Measurements from ENCODE around the gene CLDN6.

CLDN6 gene

GRCh38 chr16:3051494-3051893 is 33.5 kb upstream of the CLDN6 start:
- no peak for DNase-seq

- no peak for DNase-seq
Observed at GRCh38 chr16:3051009-3051408, 33.0 kb upstream of the CLDN6 start.

- DNase-seq = no peak
Observed at GRCh38 chr16:3050487-3050886, 32.5 kb upstream of the CLDN6 start.

GRCh38 chr16:3049921-3050481 is 32.0 kb upstream of the CLDN6 start:
- no peak for DNase-seq

- DNase-seq = no peak
Observed at GRCh38 chr16:3047387-3047720, 29.4 kb upstream of the CLDN6 start.

- DNase-seq = no peak
Observed at GRCh38 chr16:3046641-3047386, 28.8 kb upstream of the CLDN6 start.

GRCh38 chr16:3045758-3046640 is 28.0 kb upstream of the CLDN6 start, which contains the start of gene MMP25:
MMP25 (plus strand) TSS chr16:3046561; CDS start chr16:3046918, 357 bp downstream.
- no peak for DNase-seq

GRCh38 chr16:3044708-3045107 is 26.7 kb upstream of the CLDN6 start:
- DNase-seq = no peak

- no peak for DNase-seq
Observed at GRCh38 chr16:3042376-3042775, 24.4 kb upstream of the CLDN6 start.

GRCh38 chr16:3038896-3039295 is 20.9 kb upstream of the CLDN6 start:
- no peak for DNase-seq

- DNase-seq = no peak
Observed at GRCh38 chr16:3038256-3038655, 20.3 kb upstream of the CLDN6 start.

GRCh38 chr16:3036726-3037315 is 18.8 kb upstream of the CLDN6 start, which contains the start of gene BICDL2:
BICDL2 (minus strand) TSS chr16:3036944; CDS start chr16:3035496, 1,448 bp downstream.
- DNase-seq = no peak

GRCh38 chr16:3035972-3036725 is 18.2 kb upstream of the CLDN6 start:
- DNase-seq = no peak

GRCh38 chr16:3035289-3035971 is 17.4 kb upstream of the CLDN6 start:
- DNase-seq = no peak

- DNase-seq = no peak
Observed at GRCh38 chr16:3032624-3033023, 14.6 kb upstream of the CLDN6 start.

GRCh38 chr16:3030222-3031212 is 12.5 kb upstream of the CLDN6 start:
- DNase-seq = no peak

GRCh38 chr16:3029491-3030221 is 11.7 kb upstream of the CLDN6 start:
- no peak for DNase-seq

- DNase-seq = no peak
Observed at GRCh38 chr16:3028716-3029319, 10.8 kb upstream of the CLDN6 start.

- peak; percentile 71 for DNase-seq
Observed at GRCh38 chr16:3027983-3028715, 10.2 kb upstream of the CLDN6 start.
